ENCODE results near the gene PACSIN2.

The PACSIN2 gene

DNA sequence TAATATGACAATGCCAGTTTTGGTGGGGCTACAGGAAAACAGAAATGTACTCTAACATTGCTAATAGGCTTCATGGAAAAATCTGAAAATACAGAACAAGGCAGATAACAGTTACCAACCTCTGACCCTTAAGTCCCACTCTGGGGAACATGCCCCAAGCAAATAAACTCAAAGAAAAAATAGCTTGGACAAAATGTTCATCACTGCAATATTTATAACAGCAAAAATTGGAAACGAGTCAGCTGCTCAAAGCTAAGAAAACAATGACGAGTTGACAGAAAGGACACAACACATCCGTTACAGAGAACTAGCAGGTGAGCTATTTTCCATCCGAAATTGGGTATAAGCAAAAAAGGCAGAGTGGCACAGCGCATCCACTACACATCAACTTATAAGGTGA, 70.5 kb downstream of the PACSIN2 start:
- Histone ChIP-seq H3K79me2 (peaks cover 4% of the 10 kb centered on the region), H3K4me2 (ENCODE audit: low read length) (no peak overlapping the region), H3K27me3 (ENCODE audit: control insufficient read depth, insufficient read depth, low read length) (no peaks in the 10 kb centered on the region), H3K36me3 (ENCODE audit: control insufficient read depth, insufficient read depth, low read length) (no peaks in the 10 kb centered on the region), H3K27ac (peak overlapping the region; percentile 39), H3K9ac (no peak overlapping the region), H3K9me3 (ENCODE audit: control insufficient read depth, low read length) (no peaks in the 10 kb centered on the region), H3K4me1 (peaks cover 8% of the 10 kb centered on the region), H3K4me3 (ENCODE audit: low read depth, low read length) (no peak overlapping the region), H2AFZ (no peak overlapping the region)
- TF ChIP-seq, protein P1, sequence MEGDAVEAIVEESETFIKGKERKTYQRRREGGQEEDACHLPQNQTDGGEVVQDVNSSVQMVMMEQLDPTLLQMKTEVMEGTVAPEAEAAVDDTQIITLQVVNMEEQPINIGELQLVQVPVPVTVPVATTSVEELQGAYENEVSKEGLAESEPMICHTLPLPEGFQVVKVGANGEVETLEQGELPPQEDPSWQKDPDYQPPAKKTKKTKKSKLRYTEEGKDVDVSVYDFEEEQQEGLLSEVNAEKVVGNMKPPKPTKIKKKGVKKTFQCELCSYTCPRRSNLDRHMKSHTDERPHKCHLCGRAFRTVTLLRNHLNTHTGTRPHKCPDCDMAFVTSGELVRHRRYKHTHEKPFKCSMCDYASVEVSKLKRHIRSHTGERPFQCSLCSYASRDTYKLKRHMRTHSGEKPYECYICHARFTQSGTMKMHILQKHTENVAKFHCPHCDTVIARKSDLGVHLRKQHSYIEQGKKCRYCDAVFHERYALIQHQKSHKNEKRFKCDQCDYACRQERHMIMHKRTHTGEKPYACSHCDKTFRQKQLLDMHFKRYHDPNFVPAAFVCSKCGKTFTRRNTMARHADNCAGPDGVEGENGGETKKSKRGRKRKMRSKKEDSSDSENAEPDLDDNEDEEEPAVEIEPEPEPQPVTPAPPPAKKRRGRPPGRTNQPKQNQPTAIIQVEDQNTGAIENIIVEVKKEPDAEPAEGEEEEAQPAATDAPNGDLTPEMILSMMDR (IDR thresholded peaks at IDR 0.05) = no peak

DNA sequence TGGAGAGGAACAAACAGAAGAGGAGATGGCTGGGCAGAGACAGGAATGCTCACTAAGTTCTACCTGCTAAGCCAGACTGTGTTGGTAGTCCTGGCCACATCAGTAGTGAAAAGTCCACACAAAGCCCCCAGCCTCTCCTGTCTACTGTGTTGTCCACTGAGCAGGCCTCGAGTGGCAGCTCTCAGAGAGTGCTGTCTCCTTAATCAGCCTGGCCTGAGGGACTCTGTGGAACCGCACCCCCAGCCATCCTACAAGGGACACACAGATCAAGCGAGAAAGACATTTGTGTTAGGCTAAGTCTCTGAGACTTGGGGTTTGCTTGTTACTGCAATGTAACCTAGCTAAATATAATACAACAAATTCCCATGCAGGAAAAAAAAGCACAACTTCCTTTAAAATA, 71.0 kb downstream of the PACSIN2 start:
- peaks cover 4% of the 10 kb centered on the region for H3K79me2 ChIP-seq
- no peaks in the 10 kb centered on the region for H3K9me3 ChIP-seq (ENCODE audit: control insufficient read depth, low read length)
- no peak overlapping the region for H3K4me3 ChIP-seq (ENCODE audit: low read depth, low read length)
- H3K27ac ChIP-seq = peak overlapping the region; percentile 66
- H3K4me2 ChIP-seq (ENCODE audit: low read length) = no peak overlapping the region
- no peak overlapping the region for H2AFZ ChIP-seq
- H3K27me3 ChIP-seq (ENCODE audit: control insufficient read depth, insufficient read depth, low read length) = no peaks in the 10 kb centered on the region
- TF ChIP-seq, protein P1 (IDR thresholded peaks at IDR 0.05) = no peak
- H3K9ac ChIP-seq = no peak overlapping the region
- peaks cover 12% of the 10 kb centered on the region for H3K4me1 ChIP-seq
- no peaks in the 10 kb centered on the region for H3K36me3 ChIP-seq (ENCODE audit: control insufficient read depth, insufficient read depth, low read length)

DNA sequence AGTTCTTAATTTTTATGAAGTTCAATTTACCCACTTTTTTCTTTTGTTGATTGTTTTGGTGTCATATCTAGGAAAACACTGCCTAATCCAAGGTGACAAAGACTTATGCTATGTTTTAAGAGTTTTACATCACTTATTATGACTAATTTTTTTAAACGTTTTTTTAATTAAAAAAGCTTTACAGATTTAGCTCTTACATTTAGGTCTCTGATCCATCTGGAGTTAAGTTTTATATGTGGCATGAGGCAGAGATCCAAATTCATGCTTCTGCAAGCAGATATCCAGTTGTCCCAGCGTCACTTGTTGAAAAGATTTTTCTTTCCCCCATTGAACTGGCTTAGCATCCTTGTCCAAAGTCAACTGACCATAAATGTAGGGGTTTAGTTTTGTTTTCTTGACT, 72.6 kb downstream of the PACSIN2 start:
- Histone ChIP-seq H3K27ac (no peak overlapping the region), H3K79me2 (peaks cover 6% of the 10 kb centered on the region)

DNA sequence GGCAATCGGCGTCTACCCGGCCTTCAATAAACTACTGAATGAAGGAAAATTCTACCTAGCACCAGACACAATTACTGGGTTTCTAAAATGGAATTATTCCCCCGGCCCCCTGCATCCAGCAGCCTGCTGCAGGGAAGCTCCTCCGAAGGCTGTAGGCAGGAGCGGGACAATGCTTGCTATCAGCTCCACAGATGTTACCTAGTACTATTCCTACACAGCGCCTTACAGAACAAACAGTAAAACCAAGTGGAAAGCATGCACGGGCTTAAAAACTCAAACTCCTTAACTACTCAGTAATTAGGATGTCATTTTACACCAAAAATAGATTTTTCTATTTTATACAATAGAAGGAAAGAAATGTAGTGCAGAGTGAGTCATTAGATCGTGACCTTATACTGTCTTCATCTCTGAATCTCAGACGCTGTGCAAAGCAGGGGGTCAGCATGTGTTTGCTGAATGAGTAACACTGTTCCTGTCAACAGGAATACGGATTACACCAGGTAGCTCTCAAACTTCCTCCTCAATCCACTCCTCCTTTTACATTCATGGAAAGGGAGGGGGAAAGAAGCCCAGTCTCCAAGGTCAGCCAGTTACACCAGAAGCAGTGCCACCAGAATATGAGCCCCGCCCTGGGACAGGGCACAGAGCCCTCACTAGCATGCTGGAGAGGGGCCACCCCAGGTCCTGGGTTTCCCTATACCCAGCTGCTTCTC, 74.9 kb downstream of the PACSIN2 start:
- no peaks in the 10 kb centered on the region for H3K36me3 ChIP-seq (ENCODE audit: control insufficient read depth, insufficient read depth, low read length)
- TF ChIP-seq, protein P1 (IDR thresholded peaks at IDR 0.05) = no peak
- H3K4me3 ChIP-seq (ENCODE audit: low read depth, low read length) = no peak overlapping the region
- H3K4me2 ChIP-seq (ENCODE audit: low read length) = no peak overlapping the region
- H3K4me1 ChIP-seq = peaks cover 7% of the 10 kb centered on the region
- H3K27ac ChIP-seq = peak overlapping the region; percentile 45
- H3K9ac ChIP-seq = no peak overlapping the region
- H3K9me3 ChIP-seq (ENCODE audit: control insufficient read depth, low read length) = no peaks in the 10 kb centered on the region
- no peak overlapping the region for H2AFZ ChIP-seq
- peaks cover 14% of the 10 kb centered on the region for H3K79me2 ChIP-seq
- no peaks in the 10 kb centered on the region for H3K27me3 ChIP-seq (ENCODE audit: control insufficient read depth, insufficient read depth, low read length)

More for the DNA sequence above, 72.6 kb downstream of the PACSIN2 start:
- no peak overlapping the region for H3K4me2 ChIP-seq (ENCODE audit: low read length)
- H3K4me1 ChIP-seq = peaks cover 10% of the 10 kb centered on the region
- no peak overlapping the region for H2AFZ ChIP-seq
- no peaks in the 10 kb centered on the region for H3K27me3 ChIP-seq (ENCODE audit: control insufficient read depth, insufficient read depth, low read length)
- H3K36me3 ChIP-seq (ENCODE audit: control insufficient read depth, insufficient read depth, low read length) = no peaks in the 10 kb centered on the region
- no peak overlapping the region for H3K9ac ChIP-seq
- H3K9me3 ChIP-seq (ENCODE audit: control insufficient read depth, low read length) = no peaks in the 10 kb centered on the region
- no peak overlapping the region for H3K4me3 ChIP-seq (ENCODE audit: low read depth, low read length)
- TF ChIP-seq, protein P1 (IDR thresholded peaks at IDR 0.05) = no peak

DNA sequence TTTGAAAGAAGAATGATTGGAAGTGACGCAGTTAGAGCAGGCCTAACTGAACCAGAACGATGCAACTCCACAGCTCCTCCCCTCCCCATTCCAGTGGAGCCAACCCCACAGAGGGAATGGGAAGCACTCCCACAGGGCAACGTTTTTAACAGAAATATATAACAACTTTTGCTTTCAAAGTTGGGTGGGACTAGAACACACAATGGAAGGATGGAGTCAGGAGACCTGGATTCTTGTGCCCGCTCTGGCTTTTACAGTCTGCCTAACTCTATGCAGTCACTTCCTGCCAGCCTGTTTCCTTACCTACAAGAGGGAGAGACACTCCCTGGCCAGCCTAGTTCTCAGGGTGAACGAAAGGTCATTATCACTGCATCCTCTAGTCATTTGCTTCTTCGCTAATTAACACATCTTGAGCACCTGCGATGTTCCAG, 75.5 kb downstream of the PACSIN2 start:
- Histone ChIP-seq H3K79me2 (peaks cover 14% of the 10 kb centered on the region), H3K9ac (no peak overlapping the region), H2AFZ (no peak overlapping the region), H3K9me3 (ENCODE audit: control insufficient read depth, low read length) (no peaks in the 10 kb centered on the region), H3K27me3 (ENCODE audit: control insufficient read depth, insufficient read depth, low read length) (no peaks in the 10 kb centered on the region), H3K27ac (peak overlapping the region; percentile 45), H3K36me3 (ENCODE audit: control insufficient read depth, insufficient read depth, low read length) (no peaks in the 10 kb centered on the region), H3K4me1 (peaks cover 7% of the 10 kb centered on the region), H3K4me2 (ENCODE audit: low read length) (no peak overlapping the region), H3K4me3 (ENCODE audit: low read depth, low read length) (no peak overlapping the region)
- TF ChIP-seq, protein P1 (IDR thresholded peaks at IDR 0.05) = no peak

Data from parathyroid adenoma (tissue), 2 donors.